Esophagus squamous epithelium (tissue), 4 donors: ENCODE data around the gene SMC5.

ENCODE experiments used
- POLR2A ChIP-seq, 4 donors: fragments of 450-650 bp; IDR thresholded peaks; one replicate each; pipeline ENCODE4 v1.6.1; 2017; ENCODE audit warnings: antibody characterized with exemption in 4 of 4, mild to moderate bottlenecking in 4 of 4, moderate library complexity in 3 of 4
- TF ChIP-seq, protein P1 (sequence below), 6 experiments: fragments of 450-650 bp in 4 of 6; fragments of 200-600 bp in 2 of 6; sonication (generic) in 2 of 6; IDR thresholded peaks; one replicate each; pipeline ENCODE4 v1.5.1; 2016 to 2019; ENCODE audit warnings: antibody characterized with exemption in 6 of 6, mild to moderate bottlenecking in 4 of 6, moderate library complexity in 4 of 6

DNA sequence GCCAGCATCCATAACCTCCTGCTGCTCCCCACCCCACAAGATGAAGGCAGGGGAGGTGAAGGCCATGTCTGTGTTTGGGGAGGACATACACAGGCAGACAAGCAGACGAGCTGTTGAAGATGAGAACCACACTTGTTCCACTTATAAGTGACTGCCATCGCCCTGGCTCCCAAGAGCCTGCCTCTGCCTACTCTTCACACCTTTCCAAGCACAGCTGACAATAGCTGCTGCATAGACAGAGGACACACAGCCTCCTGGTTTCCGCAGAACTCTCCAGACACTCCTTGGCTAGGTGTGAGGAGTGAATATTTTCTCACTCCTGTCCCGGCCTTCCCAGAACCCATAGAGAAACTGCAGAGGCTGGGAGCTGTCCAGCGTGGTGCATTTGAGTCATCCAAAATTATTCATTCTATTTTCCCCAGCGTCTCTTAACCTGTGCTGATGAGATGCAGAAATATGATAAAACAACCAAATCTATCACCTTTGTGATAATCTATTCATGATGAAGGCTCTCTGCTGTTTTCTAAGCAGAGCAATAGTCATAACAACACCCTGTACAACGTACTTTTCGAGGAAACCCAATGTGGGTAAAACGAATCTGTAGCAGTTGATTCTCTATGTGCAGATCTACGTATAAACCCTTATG lies 131.0 kb downstream of the SMC5 start:
- TF ChIP-seq, protein P1, sequence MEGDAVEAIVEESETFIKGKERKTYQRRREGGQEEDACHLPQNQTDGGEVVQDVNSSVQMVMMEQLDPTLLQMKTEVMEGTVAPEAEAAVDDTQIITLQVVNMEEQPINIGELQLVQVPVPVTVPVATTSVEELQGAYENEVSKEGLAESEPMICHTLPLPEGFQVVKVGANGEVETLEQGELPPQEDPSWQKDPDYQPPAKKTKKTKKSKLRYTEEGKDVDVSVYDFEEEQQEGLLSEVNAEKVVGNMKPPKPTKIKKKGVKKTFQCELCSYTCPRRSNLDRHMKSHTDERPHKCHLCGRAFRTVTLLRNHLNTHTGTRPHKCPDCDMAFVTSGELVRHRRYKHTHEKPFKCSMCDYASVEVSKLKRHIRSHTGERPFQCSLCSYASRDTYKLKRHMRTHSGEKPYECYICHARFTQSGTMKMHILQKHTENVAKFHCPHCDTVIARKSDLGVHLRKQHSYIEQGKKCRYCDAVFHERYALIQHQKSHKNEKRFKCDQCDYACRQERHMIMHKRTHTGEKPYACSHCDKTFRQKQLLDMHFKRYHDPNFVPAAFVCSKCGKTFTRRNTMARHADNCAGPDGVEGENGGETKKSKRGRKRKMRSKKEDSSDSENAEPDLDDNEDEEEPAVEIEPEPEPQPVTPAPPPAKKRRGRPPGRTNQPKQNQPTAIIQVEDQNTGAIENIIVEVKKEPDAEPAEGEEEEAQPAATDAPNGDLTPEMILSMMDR (IDR thresholded peaks at IDR 0.05), result no peak
- TF ChIP-seq POLR2A (IDR thresholded peaks at IDR 0.05), result no peak
